Activated naive CD4-positive, alpha-beta T cell treated with anti-CD3 and anti-CD28 coated beads, Interleukin-2, amount 50 U/mL, for 16 hours (primary cell): ENCODE data around the gene ALDH9A1.
"Not testable (repeated sequence)": the region's sequence is repeated elsewhere in the genome, so short reads cannot be mapped to it uniquely, and the experiment has no call there.

Experiments used
- DNase-seq: peaks from one replicate; pipeline ENCODE4 v3.0.0-alpha.2; 2020

ALDH9A1 gene

DNA sequence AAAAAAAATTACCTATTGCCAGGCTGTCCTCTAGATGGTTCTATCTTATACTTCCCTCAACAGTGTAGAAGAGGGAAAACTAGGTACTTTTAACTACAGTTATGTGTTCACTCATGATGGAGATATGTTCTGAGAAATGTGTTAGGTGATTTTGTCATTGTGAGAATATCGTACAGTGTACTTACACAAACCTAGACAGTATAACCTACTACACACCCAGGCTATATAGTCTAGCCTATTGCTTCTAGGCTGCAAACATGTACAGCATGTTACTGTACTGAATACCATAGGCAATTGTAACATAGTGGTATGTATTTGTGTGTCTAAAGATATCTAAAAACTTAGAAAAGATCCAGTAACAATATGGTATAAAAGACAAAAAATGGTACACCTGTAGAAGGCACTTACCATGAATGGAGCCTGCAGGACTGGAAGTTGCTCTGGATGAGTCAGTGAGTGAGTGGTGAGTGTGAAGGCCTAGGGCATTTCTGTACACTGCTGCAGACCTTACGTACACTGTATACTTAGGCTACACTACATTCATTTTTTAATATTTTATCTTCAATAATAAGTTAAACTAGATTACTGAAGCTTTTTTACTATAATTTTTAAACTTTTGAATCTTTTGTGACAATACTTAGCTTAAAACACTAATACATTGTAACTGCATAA lies 54.2 kb downstream of the ALDH9A1 start:
- DNase-seq = no peak

GRCh38 chr1:165641231-165641987 lies 57.0 kb downstream of the ALDH9A1 start:
- DNase-seq = no peak

GRCh38 chr1:165639821-165640623 lies 58.3 kb downstream of the ALDH9A1 start:
- DNase-seq = no peak

GRCh38 chr1:165638211-165638610 lies 60.2 kb downstream of the ALDH9A1 start:
- DNase-seq = not testable (repeated sequence)

GRCh38 chr1:165637427-165637826 lies 60.9 kb downstream of the ALDH9A1 start:
- no peak for DNase-seq

GRCh38 chr1:165635823-165636222 lies 62.5 kb downstream of the ALDH9A1 start:
- DNase-seq = no peak

DNA sequence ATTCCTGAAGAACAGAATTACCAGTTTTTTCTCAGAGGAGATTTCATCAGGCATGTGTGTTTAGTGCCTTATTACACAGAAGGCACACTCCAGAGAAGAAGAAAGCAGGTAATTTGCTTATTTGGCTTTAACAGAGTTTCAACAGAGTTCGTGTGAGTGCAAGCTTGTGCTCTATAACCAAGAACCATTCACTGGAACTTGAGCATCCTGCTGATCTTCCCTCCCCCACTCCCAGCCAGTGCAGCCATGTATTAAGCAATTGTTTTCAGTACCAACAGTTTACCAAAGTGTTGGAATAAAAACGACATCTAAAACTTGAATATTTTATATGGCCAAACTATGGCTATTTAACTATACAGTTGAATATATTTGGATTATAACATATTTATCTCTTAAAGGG lies 63.0 kb downstream of the ALDH9A1 start:
- no peak for DNase-seq

- no peak for DNase-seq
Measured at GRCh38 chr1:165634154-165634921, 64.0 kb downstream of the ALDH9A1 start.

DNA sequence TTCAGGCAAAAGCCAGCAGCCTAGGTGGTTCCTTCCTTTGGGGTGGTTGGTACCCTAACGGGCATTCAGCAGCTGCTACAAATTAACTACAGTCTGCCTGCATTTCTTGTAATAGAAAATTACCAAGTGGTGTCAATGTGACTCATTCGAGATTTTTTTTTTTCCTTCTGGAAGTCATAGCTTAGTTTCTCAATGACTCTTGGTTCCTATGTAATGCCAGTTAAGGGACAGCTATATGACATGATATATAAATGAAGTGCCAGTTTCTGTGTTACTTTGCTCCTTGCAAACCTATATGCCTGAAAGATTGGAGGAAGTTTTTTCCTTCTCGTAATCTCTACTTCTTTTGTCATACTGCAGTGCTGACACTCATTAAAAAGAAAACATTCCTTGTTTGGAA lies 64.7 kb downstream of the ALDH9A1 start:
- no peak for DNase-seq

DNA sequence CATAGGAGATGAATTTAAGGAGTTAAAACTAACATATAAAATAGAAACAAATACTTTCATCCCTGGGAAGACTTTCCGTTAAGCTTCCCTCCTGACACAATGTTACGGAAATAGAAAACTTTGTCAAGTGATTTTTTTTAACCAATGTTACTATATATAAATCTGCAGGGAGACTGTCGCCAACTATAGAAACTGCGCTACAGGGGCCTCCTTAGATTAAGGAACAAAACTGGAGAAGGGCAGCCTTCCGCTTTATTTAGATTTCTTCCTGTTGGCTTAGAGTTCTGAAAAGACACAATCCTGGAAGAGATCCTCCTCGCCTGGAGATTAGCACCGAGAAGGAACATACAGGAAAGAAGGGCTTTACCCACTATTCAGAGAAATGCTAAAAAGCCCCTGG lies 65.9 kb downstream of the ALDH9A1 start:
- DNase-seq = no peak

DNA sequence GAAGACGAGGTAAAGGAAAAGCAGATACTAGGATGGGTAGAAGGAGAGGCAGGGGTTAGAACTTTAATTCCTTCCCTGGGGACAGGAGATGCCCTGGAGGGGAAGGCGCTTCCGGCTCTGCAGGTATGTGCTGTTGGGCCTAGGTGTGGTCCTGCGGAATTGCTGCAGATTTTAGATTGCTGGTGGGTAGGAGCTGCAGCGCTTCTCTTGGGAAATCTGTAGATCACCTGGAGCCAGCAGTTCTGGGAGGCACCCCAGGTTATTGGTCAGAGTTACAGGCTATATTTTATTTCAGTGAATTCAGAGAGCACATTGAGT lies 66.3 kb downstream of the ALDH9A1 start:
- no peak for DNase-seq

- DNase-seq = peak; percentile 39
Measured at GRCh38 chr1:165631342-165632151, 66.8 kb downstream of the ALDH9A1 start.

DNA sequence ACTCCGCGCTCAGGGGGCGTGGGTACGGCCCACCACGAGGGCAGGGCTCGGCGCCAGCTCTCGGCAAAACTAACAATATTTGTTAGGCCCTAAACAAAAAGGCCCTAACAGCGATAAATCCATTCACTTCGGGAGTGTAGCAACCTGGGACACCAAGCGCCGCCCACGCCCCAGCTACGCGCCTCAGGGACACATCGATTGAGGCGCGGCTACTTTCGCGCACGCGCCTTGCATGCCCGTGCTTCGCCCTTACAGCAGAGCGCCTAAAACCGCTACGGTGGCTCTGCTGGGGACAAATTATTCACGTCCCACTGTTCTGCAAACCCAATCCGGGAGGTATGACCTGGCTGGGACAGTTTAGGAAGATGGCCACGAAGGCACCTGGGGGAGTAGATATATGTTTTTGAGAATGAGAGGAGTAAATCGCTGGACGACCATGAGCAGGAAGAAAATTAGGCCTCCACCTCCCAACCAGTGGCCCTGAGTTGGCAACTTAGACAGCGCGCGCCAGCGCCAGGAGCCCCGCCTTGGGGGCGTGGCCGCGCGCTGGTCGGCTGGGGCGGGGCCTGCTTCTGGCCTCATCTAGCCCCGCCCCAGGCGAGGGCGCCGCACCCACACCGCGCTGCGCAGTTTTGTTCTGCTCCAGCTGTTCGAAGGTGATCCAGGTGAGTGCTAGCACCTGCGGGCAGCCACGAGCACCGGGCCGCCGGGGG lies 67.6 kb downstream of the ALDH9A1 start, which contains the start of gene MGST3:
Gene MGST3, plus strand, starts transcription at position 606 of the 713 bp plus-strand sequence. CDS start 18,614 bp downstream, outside the sequence.
- DNase-seq = peak; percentile 95

GRCh38 chr1:165629848-165630628 lies 68.3 kb downstream of the ALDH9A1 start:
- DNase-seq = no peak

GRCh38 chr1:165629151-165629550 lies 69.2 kb downstream of the ALDH9A1 start:
- DNase-seq = no peak

DNA sequence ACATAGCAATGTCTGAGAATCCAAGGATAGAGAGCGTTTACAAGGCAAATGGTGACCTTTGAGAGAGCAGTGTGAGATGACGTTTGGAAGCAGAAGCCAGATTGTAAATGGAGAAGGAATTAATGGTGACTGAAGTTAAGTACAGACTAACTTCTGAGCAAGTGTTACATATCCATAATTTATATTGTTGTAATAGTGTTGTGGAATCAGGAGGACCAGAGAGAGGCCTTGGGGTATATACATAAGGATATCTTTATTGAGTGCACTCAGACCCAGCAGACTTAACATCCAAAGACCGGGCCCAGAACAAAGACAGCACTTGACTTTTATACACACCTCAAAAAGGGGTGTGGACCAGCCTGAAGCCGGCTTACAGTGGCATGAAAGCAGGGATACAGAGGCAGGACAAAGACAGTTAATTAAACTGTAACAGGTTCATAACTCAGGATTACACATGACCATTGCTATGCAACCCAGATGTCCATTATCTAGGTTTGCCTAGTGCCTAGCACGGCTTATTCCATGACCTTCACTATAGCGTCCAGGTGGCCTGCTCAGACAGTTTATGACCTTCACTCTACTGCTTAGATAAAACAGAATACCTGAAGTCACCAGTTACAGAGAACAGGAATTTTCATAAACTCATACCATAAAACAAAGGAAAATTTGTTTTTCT lies 70.1 kb downstream of the ALDH9A1 start:
- DNase-seq = no peak

DNA sequence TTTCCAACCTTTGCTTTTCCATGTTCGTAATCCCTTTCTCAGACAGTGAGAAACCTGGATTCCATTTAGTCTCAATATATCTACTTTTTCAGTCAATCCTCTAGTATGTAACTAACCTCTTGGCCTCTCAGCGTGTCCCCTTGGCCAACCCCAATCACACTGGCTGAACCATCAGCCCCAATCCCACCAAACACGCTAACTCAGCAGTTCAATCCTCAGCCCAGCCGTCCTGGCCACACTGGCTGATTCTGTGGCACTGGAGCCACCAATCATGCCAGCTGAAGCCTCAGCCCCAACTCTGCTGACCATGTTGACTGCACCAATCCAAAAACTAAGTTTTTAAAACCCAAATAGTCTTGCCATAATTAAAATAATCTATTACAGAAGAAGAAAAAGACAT lies 73.9 kb downstream of the ALDH9A1 start:
- no peak for DNase-seq

DNA sequence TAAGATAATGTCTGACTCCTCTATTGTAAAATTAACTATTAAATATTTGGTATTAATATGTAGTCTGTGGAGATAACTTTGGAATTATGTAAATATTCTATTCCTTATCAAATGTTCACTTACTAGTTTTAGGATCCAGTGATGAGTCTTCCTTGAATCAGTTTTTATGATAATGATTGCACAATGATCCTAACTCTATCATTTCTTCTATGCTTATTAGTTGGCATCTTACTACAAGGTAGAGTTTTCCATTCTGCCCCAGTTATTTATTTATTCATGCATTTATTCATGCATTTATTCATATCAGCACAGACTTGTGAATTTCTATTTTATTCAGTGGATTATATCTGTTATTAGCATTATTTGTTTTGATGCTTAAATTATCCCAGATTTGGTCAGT lies 74.7 kb downstream of the ALDH9A1 start:
- DNase-seq = no peak

DNA sequence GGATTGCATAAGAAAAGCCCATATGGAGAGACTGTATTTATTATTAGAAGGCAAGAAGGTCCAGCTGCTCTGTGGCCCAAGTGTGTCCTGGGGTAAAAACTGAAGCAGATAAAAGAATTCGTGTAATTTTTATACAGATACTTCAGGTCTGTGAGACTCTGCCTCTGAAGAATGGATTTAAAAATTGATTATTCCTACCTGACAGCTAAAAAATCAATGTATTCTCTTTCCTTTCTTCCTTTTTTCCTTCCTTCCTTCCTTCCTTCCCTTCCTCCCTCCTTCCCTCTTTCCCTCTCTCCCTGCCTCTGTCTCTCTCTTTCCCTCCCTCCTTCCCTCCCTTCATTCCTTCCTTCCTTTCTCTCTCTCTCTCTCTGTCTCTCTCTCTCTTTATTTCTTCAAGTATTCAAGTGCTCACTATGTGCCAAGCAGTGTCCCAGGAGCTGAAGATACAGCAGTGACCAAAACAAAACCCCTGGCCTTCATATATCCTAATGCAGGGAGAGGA lies 78.7 kb downstream of the ALDH9A1 start:
- no peak for DNase-seq
